Stimulated activated effector memory CD8-positive, alpha-beta T cell treated with anti-CD3 and anti-CD28 coated beads, Interleukin-12 subunit alpha, Interleukin-12 subunit beta, amount 100 ng/mL, for 72 hours (primary cell): ENCODE data around the gene GTSF1L.
"Not testable (repeated sequence)": the region's sequence is repeated elsewhere in the genome, so short reads cannot be mapped to it uniquely, and the experiment has no call there.

Experiments
- ATAC-seq: fragments of 150-1000 bp; cut with Tn5 transposase; 2 replicates; pipeline ENCODE4 v1.10.0; 2021
- DNase-seq, 2 donors: peaks; one replicate each; pipeline ENCODE4 v3.0.0; 2021 to 2022; ENCODE audit warnings: low spot score in 2 of 2
- H3K27ac Mint-ChIP-seq: one replicate; pipeline ENCODE4 v1.8.0; 2022; ENCODE audit warnings: mild to moderate bottlenecking, mixed read lengths
- H3K36me3 Mint-ChIP-seq: one replicate; pipeline ENCODE4 v1.8.0; 2022; ENCODE audit warnings: mild to moderate bottlenecking, mixed read lengths
- H3K4me1 Mint-ChIP-seq: one replicate; pipeline ENCODE4 v1.8.0; 2022; ENCODE audit warnings: mixed read lengths
- H3K4me3 Mint-ChIP-seq: one replicate; pipeline ENCODE4 v1.8.0; 2022; ENCODE audit warnings: mild to moderate bottlenecking, mixed read lengths
- H3K9me3 Mint-ChIP-seq: one replicate; pipeline ENCODE4 v1.8.0; 2022; ENCODE audit warnings: mixed read lengths

The GTSF1L gene

GRCh38 chr20:43726811-43727338 is at the start of gene GTSF1L:
Gene GTSF1L, minus strand, starts transcription at chr20:43727002. Its CDS starts 308 bp downstream, at chr20:43726694.
- Mint-ChIP-seq H3K27ac (no peak within 1 kb of the TSS), H3K4me1 (peaks cover 4% of the 10 kb centered on the region), H3K9me3 (no peaks in the 10 kb centered on the region), H3K4me3 (no peak within 1 kb of the TSS), H3K36me3 (no peaks in the 10 kb centered on the region)
- DNase-seq (no peak), ATAC-seq (no peak)

- Mint-ChIP-seq H3K36me3 (no peaks in the 10 kb centered on the region), H3K9me3 (peaks cover 6% of the 10 kb centered on the region), H3K4me3 (no peak overlapping the region), H3K27ac (no peak overlapping the region), H3K4me1 (no peaks in the 10 kb centered on the region)
- no peak for DNase-seq
- ATAC-seq, result no peak
Measured at GRCh38 chr20:43774754-43775153, 48.0 kb upstream of the GTSF1L start.

- H3K27ac Mint-ChIP-seq, result peak overlapping the region; percentile 5
- H3K9me3 Mint-ChIP-seq, result no peaks in the 10 kb centered on the region
- H3K36me3 Mint-ChIP-seq, result no peaks in the 10 kb centered on the region
- no peak overlapping the region for H3K4me3 Mint-ChIP-seq
- ATAC-seq (no peak), DNase-seq (no peak)
- no peaks in the 10 kb centered on the region for H3K4me1 Mint-ChIP-seq
Measured at GRCh38 chr20:43771503-43772190, 44.8 kb upstream of the GTSF1L start.

- Mint-ChIP-seq H3K4me3 (no peak overlapping the region), H3K36me3 (no peaks in the 10 kb centered on the region), H3K9me3 (no peaks in the 10 kb centered on the region), H3K4me1 (no peaks in the 10 kb centered on the region), H3K27ac (no peak overlapping the region)
- DNase-seq, result no peak
- ATAC-seq, result no peak
Measured at GRCh38 chr20:43770342-43770741, 43.5 kb upstream of the GTSF1L start.

- Mint-ChIP-seq H3K9me3 (no peaks in the 10 kb centered on the region), H3K27ac (no peak overlapping the region), H3K36me3 (no peaks in the 10 kb centered on the region), H3K4me3 (no peak overlapping the region), H3K4me1 (no peaks in the 10 kb centered on the region)
- ATAC-seq (no peak), DNase-seq (no peak)
Measured at GRCh38 chr20:43767686-43768474, 41.1 kb upstream of the GTSF1L start.

- Mint-ChIP-seq H3K4me3 (no peak overlapping the region), H3K36me3 (no peaks in the 10 kb centered on the region), H3K4me1 (no peaks in the 10 kb centered on the region), H3K9me3 (no peaks in the 10 kb centered on the region), H3K27ac (no peak overlapping the region)
- no peak for ATAC-seq
- no peak for DNase-seq
Measured at GRCh38 chr20:43766917-43767316, 40.1 kb upstream of the GTSF1L start.

GRCh38 chr20:43766385-43766784 is 39.6 kb upstream of the GTSF1L start:
- Mint-ChIP-seq H3K36me3 (no peaks in the 10 kb centered on the region), H3K4me1 (no peaks in the 10 kb centered on the region), H3K27ac (no peak overlapping the region), H3K4me3 (no peak overlapping the region), H3K9me3 (no peaks in the 10 kb centered on the region)
- DNase-seq, result no peak
- no peak for ATAC-seq

GRCh38 chr20:43765916-43766315 is 39.1 kb upstream of the GTSF1L start:
- no peak for ATAC-seq
- Mint-ChIP-seq H3K36me3 (no peaks in the 10 kb centered on the region), H3K9me3 (no peaks in the 10 kb centered on the region), H3K27ac (no peak overlapping the region), H3K4me3 (no peak overlapping the region), H3K4me1 (no peaks in the 10 kb centered on the region)
- no peak for DNase-seq

- DNase-seq (no peak), ATAC-seq (no peak)
- no peak overlapping the region for H3K27ac Mint-ChIP-seq
- H3K36me3 Mint-ChIP-seq, result no peaks in the 10 kb centered on the region
- H3K9me3 Mint-ChIP-seq, result no peaks in the 10 kb centered on the region
- no peaks in the 10 kb centered on the region for H3K4me1 Mint-ChIP-seq
- H3K4me3 Mint-ChIP-seq, result no peak overlapping the region
Measured at GRCh38 chr20:43762911-43763310, 36.1 kb upstream of the GTSF1L start.

- no peaks in the 10 kb centered on the region for H3K4me1 Mint-ChIP-seq
- H3K27ac Mint-ChIP-seq, result no peak overlapping the region
- H3K4me3 Mint-ChIP-seq, result no peak overlapping the region
- ATAC-seq (peak; percentile 51), DNase-seq (no peak)
- H3K36me3 Mint-ChIP-seq, result no peaks in the 10 kb centered on the region
- H3K9me3 Mint-ChIP-seq, result no peaks in the 10 kb centered on the region
Measured at GRCh38 chr20:43761386-43762340, 34.9 kb upstream of the GTSF1L start.

- not testable (repeated sequence) for H3K27ac Mint-ChIP-seq, H3K36me3 Mint-ChIP-seq, DNase-seq, ATAC-seq, H3K4me3 Mint-ChIP-seq, H3K9me3 Mint-ChIP-seq, H3K4me1 Mint-ChIP-seq
Measured at GRCh38 chr20:43757888-43758287, 31.1 kb upstream of the GTSF1L start.

- peak overlapping the region; percentile 6 for H3K27ac Mint-ChIP-seq
- ATAC-seq (no peak), DNase-seq (no peak)
- peaks cover 22% of the 10 kb centered on the region for H3K4me1 Mint-ChIP-seq
- H3K4me3 Mint-ChIP-seq, result no peak overlapping the region
- H3K9me3 Mint-ChIP-seq, result no peaks in the 10 kb centered on the region
- peaks cover 17% of the 10 kb centered on the region for H3K36me3 Mint-ChIP-seq
Measured at GRCh38 chr20:43755851-43756250, 29.0 kb upstream of the GTSF1L start.

GRCh38 chr20:43755390-43755789 is 28.6 kb upstream of the GTSF1L start:
- H3K4me1 Mint-ChIP-seq, result peaks cover 27% of the 10 kb centered on the region
- peaks cover 18% of the 10 kb centered on the region for H3K36me3 Mint-ChIP-seq
- DNase-seq (no peak), ATAC-seq (no peak)
- H3K9me3 Mint-ChIP-seq, result peaks cover 3% of the 10 kb centered on the region
- no peak overlapping the region for H3K27ac Mint-ChIP-seq
- no peak overlapping the region for H3K4me3 Mint-ChIP-seq

- DNase-seq (peak; percentile 33 to 82), ATAC-seq (peak; percentile 43)
- Mint-ChIP-seq H3K36me3 (peaks cover 24% of the 10 kb centered on the region), H3K4me1 (peaks cover 35% of the 10 kb centered on the region), H3K9me3 (peaks cover 3% of the 10 kb centered on the region), H3K4me3 (peak overlapping the region; percentile 53), H3K27ac (peak overlapping the region; percentile 90)
Measured at GRCh38 chr20:43752561-43753301, 25.9 kb upstream of the GTSF1L start.
